GM19351 (cell line): Measurements from ENCODE around the gene ZNF536.

Experiments
- ATAC-seq: cut with Tn5 transposase; IDR thresholded peaks from one replicate; pipeline ENCODE4 v1.9.1; 2021; ENCODE audit warnings: mild to moderate bottlenecking, moderate library complexity; ENCODE audit not compliant: unreplicated experiment

Gene ZNF536

GRCh38 chr19:30361721-30362120, 10.5 kb upstream of the ZNF536 start:
- ATAC-seq, result no peak

- ATAC-seq, result no peak
Measured at GRCh38 chr19:30362156-30362754, 9.9 kb upstream of the ZNF536 start.

GRCh38 chr19:30363073-30363472, 9.1 kb upstream of the ZNF536 start:
- ATAC-seq, result no peak

- ATAC-seq, result no peak
Measured at GRCh38 chr19:30364866-30365800, 7.1 kb upstream of the ZNF536 start.

- no peak for ATAC-seq
Measured at GRCh38 chr19:30366282-30366681, 5.9 kb upstream of the ZNF536 start.

- ATAC-seq, result no peak
Measured at GRCh38 chr19:30367006-30367405, 5.2 kb upstream of the ZNF536 start.

GRCh38 chr19:30367421-30367820, 4.8 kb upstream of the ZNF536 start:
- ATAC-seq, result no peak

GRCh38 chr19:30369833-30370232, 2.4 kb upstream of the ZNF536 start:
- ATAC-seq, result no peak

- no peak for ATAC-seq
Measured at GRCh38 chr19:30371161-30371836, 885 bp upstream of the ZNF536 start.

- no peak for ATAC-seq
Measured at GRCh38 chr19:30373593-30373992, 1.4 kb downstream of the ZNF536 start.

- no peak for ATAC-seq
Measured at GRCh38 chr19:30374539-30374864, 2.3 kb downstream of the ZNF536 start.

- no peak for ATAC-seq
Measured at GRCh38 chr19:30374865-30375552, 2.8 kb downstream of the ZNF536 start.

GRCh38 chr19:30375553-30376031, 3.4 kb downstream of the ZNF536 start:
- no peak for ATAC-seq

GRCh38 chr19:30376272-30376671, 4.1 kb downstream of the ZNF536 start:
- ATAC-seq, result no peak

- ATAC-seq, result no peak
Measured at GRCh38 chr19:30376826-30377425, 4.7 kb downstream of the ZNF536 start.

GRCh38 chr19:30378701-30379100, 6.5 kb downstream of the ZNF536 start:
- no peak for ATAC-seq

- no peak for ATAC-seq
Measured at GRCh38 chr19:30379841-30380610, 7.8 kb downstream of the ZNF536 start.

- ATAC-seq, result no peak
Measured at GRCh38 chr19:30381366-30381765, 9.2 kb downstream of the ZNF536 start.

GRCh38 chr19:30385174-30385573, 13.0 kb downstream of the ZNF536 start:
- no peak for ATAC-seq

GRCh38 chr19:30385666-30386065, 13.5 kb downstream of the ZNF536 start:
- no peak for ATAC-seq
